K562 (cell line): ENCODE measurements around the gene HOXC5. TPM values are rescaled to one million over a fixed set of nuclear protein-coding genes. Genes with fewer than 3 reads are reported as not detected.

Source experiments
- CLOCK ChIP-seq: fragments of 250-450 bp; sonication (Bioruptor Pico); IDR thresholded peaks from 2 replicates; pipeline ENCODE4 v1.4.0; 2020; ENCODE audit warnings: mild to moderate bottlenecking, moderate library complexity, borderline replicate concordance
- HNRNPLL ChIP-seq: fragments of 200-400 bp; formaldehyde crosslinking; IDR thresholded peaks from 2 replicates; pipeline ENCODE4 v1.6.1; 2017; ENCODE audit warnings: low read length, low read depth, mild to moderate bottlenecking; ENCODE audit not compliant: poor library complexity, severe bottlenecking
- TSHZ1 ChIP-seq: fragments of 250-450 bp; sonication (Bioruptor Pico); IDR thresholded peaks from 2 replicates; pipeline ENCODE4 v1.4.0; 2020; ENCODE audit warnings: mild to moderate bottlenecking, moderate library complexity
- polyA plus RNA-seq, 8 experiments: library from polyadenylated mRNA; depleted of rRNA in 4 of 8; stranded (reverse) in 5 of 8; unstranded in 3 of 8; fragments of >200 nt; fragmentation: Nextera tagmentation in 2 of 8; fragmentation: Illumina TruSeq in 1 of 8; extraction: Ambion mirVana in 2 of 8; extraction: Trizol in 1 of 8; gene quantifications; 2 replicates each; pipeline versions ENCODE4 v1.2.1 to v1.2.3, GENCODE V29; 2011 to 2014; ENCODE audit warnings: inconsistent platforms in 1 of 8, missing spikeins in 1 of 8
- total RNA-seq, 7 experiments: library from RNA; depleted of rRNA in 6 of 7; stranded (reverse); fragments of >200 nt in 6 of 7; fragmentation: Illumina TruSeq in 2 of 7; extraction: Trizol in 2 of 7; gene quantifications; 2 replicates each; pipeline versions ENCODE4 v1.2.1 to v1.2.3, GENCODE V29; 2011 to 2021; ENCODE audit warnings: low replicate concordance in 1 of 7

HOXC5 gene
- total and polyA plus RNA-seq, 9 of the 15 experiments (the other 6 are each of a cell fraction or from before 2014, with no cell fraction given) = 0.10 to 0.44 (median 0.18) TPM; not detected in 4

DNA sequence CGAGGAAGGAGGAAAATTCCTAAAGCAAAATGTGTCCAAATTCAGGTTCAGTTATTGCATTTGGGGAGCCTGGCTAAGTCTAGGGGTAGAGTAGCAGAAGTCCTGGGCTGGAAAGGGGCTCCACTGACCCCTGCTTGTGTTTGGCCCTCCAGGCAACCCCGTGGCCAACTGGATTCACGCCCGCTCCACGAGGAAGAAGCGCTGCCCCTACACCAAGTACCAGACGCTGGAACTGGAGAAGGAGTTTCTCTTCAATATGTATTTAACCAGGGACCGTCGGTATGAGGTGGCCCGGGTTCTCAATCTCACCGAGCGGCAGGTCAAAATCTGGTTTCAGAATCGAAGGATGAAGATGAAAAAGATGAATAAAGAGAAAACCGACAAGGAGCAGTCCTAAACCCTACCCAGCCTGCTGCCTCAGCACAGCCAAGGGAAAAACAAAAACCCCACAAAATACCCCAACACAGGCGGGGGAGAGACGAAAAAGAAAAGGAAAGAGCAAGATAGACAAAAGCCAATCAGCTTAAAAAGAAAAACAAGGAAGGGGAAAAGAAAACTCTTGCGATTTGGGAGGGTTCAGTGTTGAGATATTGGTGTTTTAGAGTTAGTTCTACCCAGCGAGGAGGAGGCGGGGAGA lies 30.5 kb upstream of the HOXC5 start (continued):
- TF ChIP-seq TSHZ1 (CRISPR knock-in tag) = no peak
- TF ChIP-seq HNRNPLL = no peak
- no peak for TF ChIP-seq CLOCK (CRISPR knock-in tag)
